Thyroid gland (tissue), 4 donors: ENCODE results near the gene CHCHD10. TPM values are rescaled to one million over a fixed set of nuclear protein-coding genes. Genes with fewer than 3 reads are reported as not detected.

Experiments used
- DNase-seq, 2 donors: peaks; one replicate each; pipeline ENCODE4 v3.0.0-alpha.2; 2019
- H3K27ac ChIP-seq, 3 donors: fragments of 200-600 bp; sonication (generic); 1 replicate in 2 of 3; 2 replicates in 1 of 3; pipeline ENCODE4 v1.5.1; 2016 to 2019; ENCODE audit warnings: mild to moderate bottlenecking in 1 of 3, moderate library complexity in 1 of 3
- H3K27me3 ChIP-seq: fragments of 200-600 bp; sonication (generic); one replicate; pipeline ENCODE4 v1.5.1; 2019
- H3K36me3 ChIP-seq, 2 donors: fragments of 200-600 bp; sonication (generic); one replicate each; pipeline ENCODE4 v1.5.1; 2016 to 2019
- H3K4me1 ChIP-seq, 2 donors: fragments of 200-600 bp; sonication (generic); one replicate each; pipeline ENCODE4 v1.5.1; 2017 to 2019
- H3K4me3 ChIP-seq, 3 donors: fragments of 200-600 bp; sonication (generic); replicated peaks in 1 of 3; 1 replicate in 2 of 3; 2 replicates in 1 of 3; pipeline ENCODE4 v1.5.1; 2016; ENCODE audit warnings: mild to moderate bottlenecking in 1 of 3
- H3K9me3 ChIP-seq: fragments of 200-600 bp; sonication (generic); one replicate; pipeline ENCODE4 v1.5.1; 2017
- CTCF ChIP-seq, 6 experiments: fragments of 200-600 bp in 3 of 6; fragments of 450-650 bp in 3 of 6; sonication (generic) in 3 of 6; IDR thresholded peaks; one replicate each; pipeline ENCODE4 v1.5.1; 2016 to 2019; ENCODE audit warnings: antibody characterized with exemption in 6 of 6, mild to moderate bottlenecking in 2 of 6, inconsistent platforms in 1 of 6, moderate library complexity in 1 of 6
- POLR2A ChIP-seq, 2 donors: fragments of 450-650 bp; IDR thresholded peaks; one replicate each; pipeline ENCODE4 v1.6.1; 2017; ENCODE audit warnings: antibody characterized with exemption in 2 of 2, mild to moderate bottlenecking in 2 of 2, moderate library complexity in 1 of 2
- WGBS, 2 donors: methylation state at CpG; one replicate each; pipeline ENCODE4 v1.1.5; 2017; 5-methylcytosine and 5-hydroxymethylcytosine counted together
- intact Hi-C: fragments of 100-400 bp; cut with DNase I; formaldehyde crosslinking; loops from one replicate; pipeline ENCODE4 v1.15.1; 2023
- total RNA-seq, 4 donors: library from RNA; depleted of rRNA; stranded (reverse); fragments of >200 nt; gene quantifications; one replicate each; pipeline ENCODE4 v1.2.3, GENCODE V29; 2016

The CHCHD10 gene
- total RNA-seq, 4 donors from 2014 or later: 9.4 to 154 (median 47.0) TPM

- intact Hi-C loops: no loop called here
- no peak for DNase-seq
- TF ChIP-seq POLR2A (IDR thresholded peaks at IDR 0.05): no peak
- no peak for TF ChIP-seq CTCF (IDR thresholded peaks at IDR 0.05)
- Histone ChIP-seq H3K27me3 (no peaks in the 10 kb centered on the region), H3K36me3 (no peaks in the 10 kb centered on the region), H3K4me3 (no peak within 1 kb of the TSS), H3K4me1 (peaks cover 5 to 9% of the 10 kb centered on the region in 2 donors), H3K9me3 (no peaks in the 10 kb centered on the region), H3K27ac (no peak within 1 kb of the TSS)
- WGBS, 2 donors: 89 to 94% methylated on average over 14 of the region's 14 CpGs
Measured at GRCh38 chr22:23754220-23754919, 13.4 kb downstream of the CHCHD10 start, which contains the start of gene VPREB3. TSS of gene VPREB3 (minus strand) at chr22:23754425. CDS start at chr22:23754363, 62 bp downstream.

- H3K4me1 ChIP-seq: peaks cover 5 to 9% of the 10 kb centered on the region in 2 donors
- intact Hi-C loops: no loop called here
- no peak overlapping the region for H3K4me3 ChIP-seq
- no peaks in the 10 kb centered on the region for H3K27me3 ChIP-seq
- H3K36me3 ChIP-seq: no peaks in the 10 kb centered on the region
- no peak for TF ChIP-seq CTCF (IDR thresholded peaks at IDR 0.05)
- no peak for TF ChIP-seq POLR2A (IDR thresholded peaks at IDR 0.05)
- H3K27ac ChIP-seq: no peak overlapping the region
- no peaks in the 10 kb centered on the region for H3K9me3 ChIP-seq
- no peak for DNase-seq
- WGBS, 2 donors: 75 to 89% methylated on average over 2 of the region's 2 CpGs
Measured at GRCh38 chr22:23753385-23753784, 14.4 kb downstream of the CHCHD10 start.

- WGBS, 2 donors: 93 to 98% methylated on average over 16 of the region's 16 CpGs
- peaks cover 5 to 9% of the 10 kb centered on the region in 2 donors for H3K4me1 ChIP-seq
- intact Hi-C loops: no loop called here
- DNase-seq: no peak
- no peak overlapping the region for H3K27ac ChIP-seq
- no peaks in the 10 kb centered on the region for H3K36me3 ChIP-seq
- no peaks in the 10 kb centered on the region for H3K27me3 ChIP-seq
- H3K4me3 ChIP-seq: no peak overlapping the region
- H3K9me3 ChIP-seq: no peaks in the 10 kb centered on the region
- no peak for TF ChIP-seq POLR2A (IDR thresholded peaks at IDR 0.05)
- TF ChIP-seq CTCF (IDR thresholded peaks at IDR 0.05): no peak
Measured at GRCh38 chr22:23752750-23753149, 15.0 kb downstream of the CHCHD10 start.

- no peaks in the 10 kb centered on the region for H3K27me3 ChIP-seq
- no peak overlapping the region for H3K4me3 ChIP-seq
- no peak for TF ChIP-seq CTCF (IDR thresholded peaks at IDR 0.05)
- TF ChIP-seq POLR2A (IDR thresholded peaks at IDR 0.05): no peak
- intact Hi-C loops: no loop called here
- WGBS, 2 donors: 76 to 97% methylated on average over 8 to 9 of the region's 9 CpGs
- H3K36me3 ChIP-seq: no peaks in the 10 kb centered on the region
- H3K27ac ChIP-seq: no peak overlapping the region
- H3K4me1 ChIP-seq: peaks cover 5 to 9% of the 10 kb centered on the region in 2 donors
- H3K9me3 ChIP-seq: no peaks in the 10 kb centered on the region
- DNase-seq: no peak
Measured at GRCh38 chr22:23752090-23752691, 15.6 kb downstream of the CHCHD10 start.

GRCh38 chr22:23751441-23751996, 16.3 kb downstream of the CHCHD10 start:
- Histone ChIP-seq H3K27me3 (no peaks in the 10 kb centered on the region), H3K4me1 (peaks cover 5 to 9% of the 10 kb centered on the region in 2 donors), H3K9me3 (no peaks in the 10 kb centered on the region), H3K36me3 (no peaks in the 10 kb centered on the region), H3K4me3 (peak overlapping the region; percentile 61 to 78 (median 72)), H3K27ac (peak overlapping the region; percentile 82 to 91 (median 89))
- TF ChIP-seq CTCF (IDR thresholded peaks at IDR 0.05) (no peak), POLR2A (IDR thresholded peaks at IDR 0.05) (no peak)
- peak; percentile 44 to 55 for DNase-seq
- 31 to 39% methylated on average over 18 to 21 of the region's 22 CpGs for WGBS, 2 donors
- intact Hi-C loops: no loop called here
